Small intestine (tissue), 7 donors: ENCODE measurements around the gene SNRNP48. TPM values are rescaled to one million over a fixed set of nuclear protein-coding genes. Genes with fewer than 3 reads are reported as not detected.

ENCODE experiments used
- DNase-seq, 2 donors: peaks; one replicate each; pipeline versions ENCODE4 v3.0.0 to v3.0.0-alpha.2; 2013
- FAIRE-seq: peaks from 2 replicates; lab custom pipeline; 2012; peaks lifted over from hg19 to GRCh38; lab: Jason Lieb, UNC
- H3K27ac ChIP-seq, 3 donors: one replicate each; pipeline ENCODE4 v1.5.1; 2013; ENCODE audit warnings: low read length in 2 of 3, mild to moderate bottlenecking in 2 of 3, control low read depth in 1 of 3, inconsistent platforms in 1 of 3, low read depth in 1 of 3, moderate library complexity in 1 of 3
- H3K27me3 ChIP-seq, 3 donors: one replicate each; pipeline ENCODE4 v1.6.1; 2013; ENCODE audit warnings: low read length in 3 of 3, inconsistent platforms in 1 of 3; ENCODE audit not compliant: control insufficient read depth in 3 of 3, insufficient read depth in 3 of 3
- H3K36me3 ChIP-seq, 3 donors: one replicate each; pipeline ENCODE4 v1.6.1; 2013; ENCODE audit warnings: low read length in 3 of 3, inconsistent platforms in 1 of 3, low read depth in 1 of 3, mild to moderate bottlenecking in 1 of 3, moderate library complexity in 1 of 3; ENCODE audit not compliant: control insufficient read depth in 3 of 3, insufficient read depth in 2 of 3
- H3K4me1 ChIP-seq, 3 donors: one replicate each; pipeline ENCODE4 v1.6.1; 2013; ENCODE audit warnings: low read length in 2 of 3, inconsistent platforms in 1 of 3, low read depth in 1 of 3, mild to moderate bottlenecking in 1 of 3, moderate library complexity in 1 of 3; ENCODE audit not compliant: control insufficient read depth in 3 of 3, insufficient read depth in 2 of 3
- H3K4me3 ChIP-seq, 3 donors: one replicate each; pipeline ENCODE4 v1.5.1; 2013; ENCODE audit warnings: low read length in 3 of 3, control low read depth in 1 of 3, inconsistent platforms in 1 of 3, low read depth in 1 of 3, mild to moderate bottlenecking in 1 of 3, moderate library complexity in 1 of 3
- H3K9me3 ChIP-seq, 2 donors: one replicate each; pipeline ENCODE4 v1.6.1; 2013; ENCODE audit warnings: low read depth in 1 of 2, low read length in 1 of 2; ENCODE audit not compliant: control insufficient read depth in 2 of 2, insufficient read depth in 1 of 2
- WGBS, 3 donors: extraction: QIAGEN DNeasy Blood & Tissue Kit; methylation state at CpG; one replicate each; pipeline ENCODE4 v1.1.7; 2013; 5-methylcytosine and 5-hydroxymethylcytosine counted together
- polyA plus RNA-seq, 4 donors: library from polyadenylated mRNA; stranded (reverse) in 3 of 4; unstranded in 1 of 4; fragments of 200-250 nt in 3 of 4; fragments of 120-200 nt in 1 of 4; gene quantifications; one replicate each; pipeline versions ENCODE4 v1.2.1 to v1.2.3, GENCODE V29; 2013
- donor health status: healthy with polysubstance abuse.
- donor health status: control.
- donor health status: control.
- donor health status: Bipolar disorder and iron deficiency.
- donor health status: healthy.

SNRNP48 gene
- polyA plus RNA-seq, 4 donors, result 7.3 to 19.8 (median 8.4) TPM

DNA sequence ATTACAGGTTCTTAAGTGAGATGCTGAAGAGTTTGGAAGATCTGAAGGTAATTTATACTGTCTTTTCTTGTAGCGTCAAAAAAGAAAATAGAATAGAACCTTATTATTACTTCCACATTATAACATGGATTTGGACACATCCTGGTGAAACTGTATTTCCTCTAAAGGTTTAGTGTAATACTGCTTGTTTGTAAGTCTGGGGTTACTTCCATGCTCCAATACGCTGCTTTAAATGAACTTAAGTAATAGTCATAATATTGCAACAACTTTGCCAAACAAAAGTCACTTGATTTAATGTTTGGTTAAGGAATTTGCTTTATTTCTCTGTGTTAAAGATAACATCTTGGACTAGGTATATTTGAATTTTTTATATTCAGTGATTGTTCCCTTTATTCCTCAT is 11.5 kb upstream of the SNRNP48 start:
- no peak for FAIRE-seq
- no peaks in the 10 kb centered on the region for H3K4me1 ChIP-seq
- H3K9me3 ChIP-seq, result peaks cover 0 to 4% of the 10 kb centered on the region in 2 donors
- H3K27me3 ChIP-seq, result peaks cover 0 to 2% (median 0%) of the 10 kb centered on the region in 3 donors
- no peak overlapping the region for H3K27ac ChIP-seq
- H3K4me3 ChIP-seq, result no peak overlapping the region
- H3K36me3 ChIP-seq, result peaks cover 5 to 42% (median 29%) of the 10 kb centered on the region in 3 donors
- 0 to 34% (median 0%) methylated on average over 2 of the region's 2 CpGs for WGBS, 3 donors
- DNase-seq, result no peak

- H3K27ac ChIP-seq, result no peak overlapping the region
- no peak overlapping the region for H3K4me3 ChIP-seq
- H3K27me3 ChIP-seq, result peaks cover 0 to 2% (median 0%) of the 10 kb centered on the region in 3 donors
- DNase-seq, result no peak
- H3K9me3 ChIP-seq, result peaks cover 0 to 8% of the 10 kb centered on the region in 2 donors
- no peaks in the 10 kb centered on the region for H3K4me1 ChIP-seq
- no peak for FAIRE-seq
- 83 to 94% (median 88%) methylated on average over 2 of the region's 2 CpGs for WGBS, 3 donors
- H3K36me3 ChIP-seq, result peaks cover 5 to 46% (median 31%) of the 10 kb centered on the region in 3 donors
Observed at GRCh38 chr6:7578931-7579330, 11.1 kb upstream of the SNRNP48 start.

DNA sequence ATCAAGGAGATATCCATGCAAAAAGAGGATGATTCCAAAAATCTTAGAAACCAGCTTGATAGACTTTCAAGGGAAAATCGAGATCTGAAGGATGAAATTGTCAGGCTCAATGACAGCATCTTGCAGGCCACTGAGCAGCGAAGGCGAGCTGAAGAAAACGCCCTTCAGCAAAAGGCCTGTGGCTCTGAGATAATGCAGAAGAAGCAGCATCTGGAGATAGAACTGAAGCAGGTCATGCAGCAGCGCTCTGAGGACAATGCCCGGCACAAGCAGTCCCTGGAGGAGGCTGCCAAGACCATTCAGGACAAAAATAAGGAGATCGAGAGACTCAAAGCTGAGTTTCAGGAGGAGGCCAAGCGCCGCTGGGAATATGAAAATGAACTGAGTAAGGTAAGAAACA is 10.1 kb upstream of the SNRNP48 start:
- Histone ChIP-seq H3K36me3 (peaks cover 3 to 53% (median 29%) of the 10 kb centered on the region in 3 donors), H3K27me3 (peaks cover 0 to 2% (median 0%) of the 10 kb centered on the region in 3 donors), H3K4me3 (no peak overlapping the region), H3K27ac (no peak overlapping the region), H3K4me1 (no peaks in the 10 kb centered on the region), H3K9me3 (peaks cover 0 to 8% of the 10 kb centered on the region in 2 donors)
- 92 to 97% (median 94%) methylated on average over 9 of the region's 9 CpGs for WGBS, 3 donors
- FAIRE-seq (no peak), DNase-seq (no peak)

DNA sequence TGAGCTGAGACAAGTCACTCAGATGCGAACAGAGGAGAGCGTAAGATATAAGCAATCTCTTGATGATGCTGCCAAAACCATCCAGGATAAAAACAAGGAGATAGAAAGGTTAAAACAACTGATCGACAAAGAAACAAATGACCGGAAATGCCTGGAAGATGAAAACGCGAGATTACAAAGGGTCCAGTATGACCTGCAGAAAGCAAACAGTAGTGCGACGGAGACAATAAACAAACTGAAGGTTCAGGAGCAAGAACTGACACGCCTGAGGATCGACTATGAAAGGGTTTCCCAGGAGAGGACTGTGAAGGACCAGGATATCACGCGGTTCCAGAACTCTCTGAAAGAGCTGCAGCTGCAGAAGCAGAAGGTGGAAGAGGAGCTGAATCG is 9.5 kb upstream of the SNRNP48 start:
- Histone ChIP-seq H3K4me1 (no peaks in the 10 kb centered on the region), H3K9me3 (peaks cover 0 to 12% of the 10 kb centered on the region in 2 donors), H3K27ac (no peak overlapping the region), H3K36me3 (peaks cover 3 to 56% (median 29%) of the 10 kb centered on the region in 3 donors), H3K27me3 (peaks cover 0 to 2% (median 0%) of the 10 kb centered on the region in 3 donors), H3K4me3 (no peak overlapping the region)
- WGBS, 3 donors, result 89 to 93% (median 91%) methylated on average over 13 of the region's 13 CpGs
- FAIRE-seq (no peak), DNase-seq (no peak)

DNA sequence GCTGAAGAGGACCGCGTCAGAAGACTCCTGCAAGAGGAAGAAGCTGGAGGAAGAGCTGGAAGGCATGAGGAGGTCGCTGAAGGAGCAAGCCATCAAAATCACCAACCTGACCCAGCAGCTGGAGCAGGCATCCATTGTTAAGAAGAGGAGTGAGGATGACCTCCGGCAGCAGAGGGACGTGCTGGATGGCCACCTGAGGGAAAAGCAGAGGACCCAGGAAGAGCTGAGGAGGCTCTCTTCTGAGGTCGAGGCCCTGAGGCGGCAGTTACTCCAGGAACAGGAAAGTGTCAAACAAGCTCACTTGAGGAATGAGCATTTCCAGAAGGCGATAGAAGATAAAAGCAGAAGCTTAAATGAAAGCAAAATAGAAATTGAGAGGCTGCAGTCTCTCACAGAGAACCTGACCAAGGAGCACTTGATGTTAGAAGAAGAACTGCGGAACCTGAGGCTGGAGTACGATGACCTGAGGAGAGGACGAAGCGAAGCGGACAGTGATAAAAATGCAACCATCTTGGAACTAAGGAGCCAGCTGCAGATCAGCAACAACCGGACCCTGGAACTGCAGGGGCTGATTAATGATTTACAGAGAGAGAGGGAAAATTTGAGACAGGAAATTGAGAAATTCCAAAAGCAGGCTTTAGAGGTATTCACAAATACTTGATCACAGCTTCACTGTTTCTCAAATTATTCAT is 8.9 kb upstream of the SNRNP48 start:
- Histone ChIP-seq H3K9me3 (peaks cover 0 to 12% of the 10 kb centered on the region in 2 donors), H3K4me3 (no peak overlapping the region), H3K4me1 (no peaks in the 10 kb centered on the region), H3K27me3 (peaks cover 0 to 2% (median 0%) of the 10 kb centered on the region in 3 donors), H3K36me3 (peaks cover 3 to 57% (median 29%) of the 10 kb centered on the region in 3 donors), H3K27ac (no peak overlapping the region)
- FAIRE-seq (no peak), DNase-seq (peak in 1 of 2 donors; percentile 39)
- WGBS, 3 donors, result 78 to 82% (median 79%) methylated on average over 14 of the region's 14 CpGs

- H3K9me3 ChIP-seq, result peaks cover 0 to 12% of the 10 kb centered on the region in 2 donors
- no peaks in the 10 kb centered on the region for H3K27me3 ChIP-seq
- H3K4me3 ChIP-seq, result no peak overlapping the region
- H3K4me1 ChIP-seq, result peaks cover 0 to 13% (median 0%) of the 10 kb centered on the region in 3 donors
- FAIRE-seq, result no peak
- peaks cover 3 to 39% (median 16%) of the 10 kb centered on the region in 3 donors for H3K36me3 ChIP-seq
- no peak for DNase-seq
- 97 to 98% (median 98%) methylated on average over 28 of the region's 28 CpGs for WGBS, 3 donors
- no peak overlapping the region for H3K27ac ChIP-seq
Observed at GRCh38 chr6:7585287-7585930, 4.6 kb upstream of the SNRNP48 start.

DNA sequence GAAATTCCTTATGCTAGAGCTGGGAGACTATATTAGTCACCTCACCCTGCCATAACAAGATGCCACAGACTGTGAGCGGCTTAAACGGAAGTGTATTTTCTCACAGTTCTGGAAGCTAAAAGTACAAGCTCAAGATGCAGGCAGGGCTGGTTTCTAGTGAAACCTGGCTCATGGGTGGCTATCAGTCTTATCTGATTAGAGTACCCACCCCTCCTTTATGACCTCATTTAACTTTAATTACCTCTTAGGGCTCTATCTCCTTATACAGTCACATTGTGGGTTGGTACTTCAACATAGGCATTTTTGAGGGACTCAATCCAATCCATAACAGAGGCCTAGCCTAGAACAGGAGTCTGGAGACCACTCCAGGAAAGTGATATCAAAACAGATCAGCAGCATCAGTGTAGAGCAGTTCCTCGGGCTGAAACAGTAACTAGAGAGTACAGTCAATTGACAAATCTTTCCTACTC is 2.3 kb upstream of the SNRNP48 start:
- peaks cover 0 to 12% of the 10 kb centered on the region in 2 donors for H3K9me3 ChIP-seq
- DNase-seq, result peak; percentile 80 to 93
- no peaks in the 10 kb centered on the region for H3K27me3 ChIP-seq
- peaks cover 7 to 13% (median 8%) of the 10 kb centered on the region in 3 donors for H3K4me1 ChIP-seq
- H3K36me3 ChIP-seq, result peaks cover 3 to 28% (median 11%) of the 10 kb centered on the region in 3 donors
- H3K4me3 ChIP-seq, result no peak overlapping the region
- FAIRE-seq, result no peak
- WGBS, 3 donors, result 13 to 62% (median 42%) methylated on average over 3 of the region's 3 CpGs
- H3K27ac ChIP-seq, result peak overlapping the region; percentile 50 to 80 (median 76)

- Histone ChIP-seq H3K27ac (no peak overlapping the region), H3K36me3 (peaks cover 3 to 19% (median 8%) of the 10 kb centered on the region in 3 donors), H3K9me3 (peaks cover 0 to 7% of the 10 kb centered on the region in 2 donors), H3K4me3 (no peak overlapping the region), H3K27me3 (no peaks in the 10 kb centered on the region), H3K4me1 (peaks cover 7 to 13% (median 8%) of the 10 kb centered on the region in 3 donors)
- FAIRE-seq, result no peak
- WGBS, 3 donors, result 46 to 68% (median 64%) methylated on average over 3 to 4 of the region's 4 CpGs
- no peak for DNase-seq
Observed at GRCh38 chr6:7588506-7588905, 1.5 kb upstream of the SNRNP48 start.
